Endothelial cell of umbilical vein (primary cell): ENCODE measurements around the gene HOXC11. TPM values are rescaled to one million over a fixed set of nuclear protein-coding genes. Genes with fewer than 3 reads are reported as not detected.

Experiments
- BruUV-seq: library from RNA; stranded (reverse); fragments of 400-500 nt; replicated peaks from 2 replicates; lab custom pipeline; 2021; lab: Mats Ljungman, UMichigan
- CTCF ChIA-PET: fragments of 300-600, 350-600 bp; sonication (Branson Sonifier 250); formaldehyde crosslinking; loops from one replicate; lab custom pipeline; 2021; ENCODE audit warnings: antibody characterized with exemption, inconsistent platforms; lab: Charles Lee
- POLR2A ChIA-PET: fragments of 300-600, 350-600 bp; sonication (Branson Sonifier 250); formaldehyde crosslinking; loops from one replicate; lab custom pipeline; 2021; ENCODE audit warnings: antibody characterized with exemption, inconsistent platforms; lab: Charles Lee
- DNase-seq: peaks from one replicate; pipeline ENCODE4 v3.0.0-alpha.2; 2011; ENCODE audit warnings: low read depth, low spot score
- FAIRE-seq: peaks from 2 replicates; lab custom pipeline; 2011; peaks lifted over from hg19 to GRCh38; lab: Jason Lieb, UNC
- H2AFZ ChIP-seq: 2 replicates; pipeline ENCODE4 v1.6.0; 2012; ENCODE audit warnings: low read depth, low read length, control low read depth, inconsistent platforms
- H3K27ac ChIP-seq: 2 replicates; pipeline ENCODE4 v1.5.1; 2011; ENCODE audit warnings: low read depth, mild to moderate bottlenecking, control low read depth, low read length, moderate library complexity; ENCODE audit not compliant: insufficient read depth
- H3K27me3 ChIP-seq, 2 experiments: 2 replicates each; pipeline versions ENCODE4 v1.6.0 to v1.6.1; 2011; ENCODE audit warnings: low read length in 2 of 2, mixed read lengths in 1 of 2; ENCODE audit not compliant: control insufficient read depth in 2 of 2, insufficient read depth in 2 of 2
- H3K36me3 ChIP-seq, 2 experiments: 2 replicates in 1 of 2; 3 replicates in 1 of 2; pipeline ENCODE4 v1.5.1; 2011; ENCODE audit warnings: low read length in 2 of 2, mild to moderate bottlenecking in 1 of 2, moderate library complexity in 1 of 2; ENCODE audit not compliant: control insufficient read depth in 2 of 2, insufficient read depth in 2 of 2; ENCODE audit errors: extremely low read depth in 1 of 2
- H3K4me1 ChIP-seq: 3 replicates; pipeline ENCODE4 v1.5.1; 2011; ENCODE audit warnings: mild to moderate bottlenecking, low read length; ENCODE audit not compliant: control insufficient read depth, insufficient read depth; ENCODE audit errors: extremely low read depth
- H3K4me2 ChIP-seq: 2 replicates; pipeline ENCODE4 v1.6.1; 2011; ENCODE audit warnings: low read length, control low read depth, mixed read lengths; ENCODE audit not compliant: insufficient read depth
- H3K4me3 ChIP-seq, 3 experiments: fragments of 200-600 bp in 1 of 3; sonication (generic), shearing (Covaris generic) in 1 of 3; replicated peaks in 1 of 3; 2 replicates each; pipeline ENCODE4 v1.5.1; 2011 to 2016; ENCODE audit warnings: control low read depth in 3 of 3, low read length in 3 of 3, mild to moderate bottlenecking in 2 of 3, inconsistent platforms in 1 of 3, low read depth in 1 of 3, moderate library complexity in 1 of 3; ENCODE audit not compliant: insufficient read depth in 1 of 3
- H3K79me2 ChIP-seq: 2 replicates; pipeline ENCODE4 v1.6.0; 2012; ENCODE audit warnings: low read length, inconsistent platforms; ENCODE audit not compliant: control insufficient read depth, insufficient read depth
- H3K9ac ChIP-seq: replicated peaks from 2 replicates; pipeline ENCODE3; 2011; ENCODE audit warnings: low read length, control low read depth; ENCODE audit not compliant: insufficient read depth; ENCODE audit errors: extremely low read depth
- H3K9me1 ChIP-seq: replicated peaks from 3 replicates; pipeline ENCODE4 v1.6.0; 2011; ENCODE audit warnings: mild to moderate bottlenecking, low read length; ENCODE audit not compliant: control insufficient read depth, insufficient read depth; ENCODE audit errors: extremely low read depth
- H3K9me3 ChIP-seq: replicated peaks from 2 replicates; pipeline ENCODE4 v1.5.1; 2012; ENCODE audit warnings: low read length, inconsistent platforms; ENCODE audit not compliant: control insufficient read depth, insufficient read depth
- H4K20me1 ChIP-seq: replicated peaks from 2 replicates; pipeline ENCODE3; 2011; ENCODE audit warnings: mild to moderate bottlenecking, low read length; ENCODE audit not compliant: control insufficient read depth, insufficient read depth; ENCODE audit errors: extremely low read depth
- CTCF ChIP-seq, 2 donors: IDR thresholded peaks; 1 replicate in 1 of 2; 2 replicates in 1 of 2; pipeline ENCODE4 v1.5.1; 2011; ENCODE audit warnings: low read length in 2 of 2, mild to moderate bottlenecking in 2 of 2, moderate library complexity in 2 of 2, control low read depth in 1 of 2, inconsistent platforms in 1 of 2, low read depth in 1 of 2; ENCODE audit not compliant: insufficient read depth in 1 of 2; ENCODE audit errors: extremely low read depth in 1 of 2
- EZH2 ChIP-seq: IDR thresholded peaks from 2 replicates; pipeline ENCODE4 v1.6.1; 2012; ENCODE audit warnings: borderline replicate concordance, low read depth, mild to moderate bottlenecking, moderate library complexity, low read length, inconsistent platforms; ENCODE audit not compliant: severe bottlenecking
- FOS ChIP-seq: IDR thresholded peaks from 2 replicates; pipeline ENCODE4 v1.6.1; 2011; ENCODE audit warnings: mild to moderate bottlenecking, low read length, moderate library complexity, borderline replicate concordance; ENCODE audit not compliant: insufficient read depth
- GATA2 ChIP-seq: IDR thresholded peaks from 2 replicates; pipeline ENCODE4 v1.7.0; 2011; ENCODE audit warnings: low read depth, mild to moderate bottlenecking, moderate library complexity, mixed read lengths, low read length; ENCODE audit not compliant: insufficient read length, insufficient read depth
- JUN ChIP-seq: IDR thresholded peaks from 2 replicates; pipeline ENCODE4 v1.6.1; 2011; ENCODE audit warnings: borderline replicate concordance, low read depth; ENCODE audit not compliant: insufficient read length, insufficient read depth
- MAX ChIP-seq: IDR thresholded peaks from 2 replicates; pipeline ENCODE4 v1.6.1; 2011; ENCODE audit not compliant: insufficient read depth, insufficient read length
- MYC ChIP-seq: IDR thresholded peaks from one replicate; pipeline ENCODE4 v1.6.1; 2011; ENCODE audit warnings: mild to moderate bottlenecking, low read depth, low read length
- POLR2A ChIP-seq: IDR thresholded peaks from 2 replicates; pipeline ENCODE4 v1.6.1; 2012; ENCODE audit warnings: low read depth, mild to moderate bottlenecking, control low read depth, low read length
- POLR2AphosphoS5 ChIP-seq: IDR thresholded peaks from 2 replicates; pipeline ENCODE4 v1.6.1; 2012; ENCODE audit warnings: low read depth, mild to moderate bottlenecking, control low read depth, low read length, moderate library complexity; ENCODE audit not compliant: insufficient read depth
- dilution Hi-C: fragments of 300-500 bp; cut with MboI; formaldehyde crosslinking; loops from one replicate; pipeline ENCODE4 v1.15.0; 2019; ENCODE audit warnings: low sequenced_read_pairs; ENCODE audit not compliant: extremely low pct_ligation_motif_present
- intact Hi-C: fragments of 100-400 bp; cut with micrococcal nuclease; formaldehyde crosslinking; loops from one replicate; pipeline ENCODE4 v1.10.0; 2022
- polyA plus RNA-seq, 4 experiments: library from polyadenylated mRNA; depleted of rRNA in 3 of 4; stranded (reverse) in 3 of 4; unstranded in 1 of 4; fragments of >200 nt; gene quantifications; 2 replicates each; pipeline versions ENCODE4 v1.2.1 to v1.2.3, GENCODE V29; 2011 to 2012; ENCODE audit warnings: missing spikeins in 1 of 4
- total RNA-seq: library from RNA; stranded (reverse); gene quantifications from 2 replicates; pipeline ENCODE4 v1.2.3, GENCODE V29; 2021

HOXC11 gene
- total and polyA plus RNA-seq, 2 donors (not counting 3 experiments of a cell fraction or from before 2014, with no cell fraction given), result not detected

DNA sequence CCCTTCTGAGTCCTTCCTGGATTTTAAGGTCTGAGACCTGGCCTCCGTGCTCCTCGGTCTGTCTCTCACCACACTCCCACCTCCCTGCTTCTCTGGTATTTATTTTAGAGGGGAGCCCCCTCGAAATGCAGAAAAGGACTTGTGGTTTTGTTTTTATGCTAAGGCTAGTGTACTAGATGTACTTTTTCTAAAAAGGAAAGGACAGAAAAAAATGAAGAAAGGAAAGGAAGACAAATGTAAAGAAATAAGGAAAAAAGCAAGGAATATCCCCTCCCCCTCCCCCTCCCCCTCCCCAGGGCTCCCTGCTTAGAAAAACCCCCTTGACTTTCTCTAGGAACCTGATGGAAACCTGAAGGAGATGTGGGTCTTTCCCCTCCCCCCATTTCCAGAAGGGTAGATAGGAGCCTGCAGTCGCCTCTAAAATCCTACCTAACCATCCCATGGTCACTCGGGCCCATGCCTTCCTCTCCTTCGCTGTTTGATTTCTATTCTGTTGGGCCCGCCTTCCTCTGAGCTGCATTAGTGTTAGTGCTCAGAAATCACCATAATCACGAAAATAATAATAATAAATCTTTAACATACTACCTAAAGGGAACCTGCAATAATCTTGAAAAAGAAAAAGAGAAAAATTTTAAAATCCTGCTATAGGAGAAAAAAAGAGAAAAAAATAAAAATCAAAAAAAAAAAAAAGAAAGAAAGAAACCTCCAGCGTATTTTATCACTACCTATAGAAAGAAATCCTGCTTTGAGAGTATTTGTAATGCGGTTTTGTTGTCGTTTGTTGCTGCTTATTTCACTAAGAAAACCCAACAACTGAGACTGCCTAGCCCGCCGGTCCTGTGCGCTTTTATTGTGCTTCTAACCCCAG, 39.0 kb downstream of the HOXC11 start:
- BruUV-seq, result no TSS peak
- intact Hi-C loops (no loop called here), dilution Hi-C loops (no loop called here)
- Histone ChIP-seq H3K4me1 (no peaks in the 10 kb centered on the region), H3K79me2 (no peaks in the 10 kb centered on the region), H3K9me1 (no peaks in the 10 kb centered on the region), H3K27me3 (peaks cover 83 to 91% of the 10 kb centered on the region in 2 experiments), H3K9ac (no peak overlapping the region), H3K4me3 (no peak overlapping the region), H2AFZ (no peak overlapping the region), H3K36me3 (no peaks in the 10 kb centered on the region), H3K27ac (no peak overlapping the region), H4K20me1 (no peaks in the 10 kb centered on the region), H3K4me2 (no peak overlapping the region), H3K9me3 (no peaks in the 10 kb centered on the region)
- ChIA-PET POLR2A (no interaction called here), CTCF (interaction anchor here (0.6 to 17.0 kb wide), 3 partner anchors 15 to 204 kb away, joined by 3 to 616 read pairs (median 3); partner anchors contain the start of gene SMUG1)
- TF ChIP-seq POLR2A, result no peak
- no peak for TF ChIP-seq MYC
- no peak for TF ChIP-seq POLR2AphosphoS5
- no peak for TF ChIP-seq FOS
- TF ChIP-seq EZH2, result no peak
- TF ChIP-seq CTCF (IDR thresholded peaks at IDR 0.05; ENCODE audit: extremely low read depth in 1 of 2, insufficient read depth in 1 of 2, low read depth in 1 of 2, low read length in 2 of 2), result no peak
- no peak for TF ChIP-seq JUN
- no peak for TF ChIP-seq MAX
- TF ChIP-seq GATA2, result no peak
- FAIRE-seq (no peak), DNase-seq (no peak)
